Measurements from ENCODE around the gene EHMT1.

The EHMT1 gene

DNA sequence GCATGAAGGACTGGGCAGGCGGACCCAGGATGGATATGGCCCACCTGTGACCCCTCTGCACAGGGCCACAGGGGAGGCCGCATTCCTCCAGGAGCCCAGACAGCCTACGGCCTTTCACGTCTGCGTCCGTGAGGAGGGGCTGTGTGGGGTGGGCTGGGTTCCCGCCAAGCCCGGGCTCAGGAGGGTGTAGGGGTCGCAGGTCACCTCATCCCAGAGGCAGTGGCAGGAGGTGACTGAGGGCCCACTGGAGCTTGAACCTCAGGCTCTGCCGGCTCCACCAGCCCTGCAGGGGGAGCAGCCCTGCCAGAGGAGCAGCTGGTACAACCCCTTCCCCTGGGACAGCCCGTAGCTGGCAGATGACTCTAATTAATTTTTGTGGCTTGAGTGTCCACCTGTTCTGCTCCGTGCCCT lies 218.0 kb downstream of the EHMT1 start:
- Mint-ChIP-seq H3K9me3 (peaks cover 12% of the 10 kb centered on the region), H3K4me1 (no peaks in the 10 kb centered on the region), H3K4me3 (no peak overlapping the region), H3K27me3 (ENCODE audit: low read depth) (no peaks in the 10 kb centered on the region), H3K36me3 (ENCODE audit: low read depth) (peaks cover 41% of the 10 kb centered on the region), H3K27ac (no peak overlapping the region)
- no peak for TF ChIP-seq CTCF (IDR thresholded peaks at IDR 0.05; ENCODE audit: unreplicated experiment in 3 of 3)

- Mint-ChIP-seq H3K36me3 (ENCODE audit: low read depth) (peaks cover 39% of the 10 kb centered on the region), H3K9me3 (peaks cover 12% of the 10 kb centered on the region), H3K4me3 (no peak overlapping the region), H3K27me3 (ENCODE audit: low read depth) (no peaks in the 10 kb centered on the region), H3K27ac (no peak overlapping the region), H3K4me1 (no peaks in the 10 kb centered on the region)
- no peak for TF ChIP-seq CTCF (IDR thresholded peaks at IDR 0.05; ENCODE audit: unreplicated experiment in 3 of 3)
These were observed 218.8 kb downstream of the EHMT1 start for GRCh38 chr9:137837345-137838278.

GRCh38 chr9:137838576-137838975 lies 219.8 kb downstream of the EHMT1 start:
- Mint-ChIP-seq H3K9me3 (peaks cover 16% of the 10 kb centered on the region), H3K27me3 (ENCODE audit: low read depth) (no peaks in the 10 kb centered on the region), H3K4me3 (no peak overlapping the region), H3K4me1 (no peaks in the 10 kb centered on the region), H3K27ac (no peak overlapping the region), H3K36me3 (ENCODE audit: low read depth) (peaks cover 37% of the 10 kb centered on the region)
- TF ChIP-seq CTCF (IDR thresholded peaks at IDR 0.05; ENCODE audit: unreplicated experiment in 3 of 3), result no peak

DNA sequence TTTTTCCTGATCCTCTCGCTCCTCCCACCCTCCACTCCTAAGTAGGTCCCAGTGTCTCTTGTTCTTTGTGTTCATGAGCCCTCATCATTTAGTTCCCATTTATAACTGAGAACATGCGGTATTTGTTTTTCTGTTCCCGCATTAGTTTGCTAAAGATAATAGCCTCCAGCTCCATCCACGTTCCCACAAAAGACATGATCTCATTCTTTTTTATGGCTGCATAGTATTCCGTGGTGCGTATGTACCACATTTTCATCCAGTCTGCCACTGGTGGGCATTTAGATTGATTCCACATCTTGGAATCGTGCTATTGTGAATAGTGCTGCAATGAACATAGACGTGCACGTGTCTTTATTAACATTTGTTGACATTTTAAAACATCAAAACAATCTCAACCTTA lies 224.6 kb downstream of the EHMT1 start:
- no peaks in the 10 kb centered on the region for H3K4me1 Mint-ChIP-seq
- no peak overlapping the region for H3K27ac Mint-ChIP-seq
- peaks cover 20% of the 10 kb centered on the region for H3K9me3 Mint-ChIP-seq
- H3K4me3 Mint-ChIP-seq, result no peak overlapping the region
- no peaks in the 10 kb centered on the region for H3K27me3 Mint-ChIP-seq (ENCODE audit: low read depth)
- TF ChIP-seq CTCF (IDR thresholded peaks at IDR 0.05; ENCODE audit: unreplicated experiment in 3 of 3), result no peak
- H3K36me3 Mint-ChIP-seq (ENCODE audit: low read depth), result peaks cover 31% of the 10 kb centered on the region

GRCh38 chr9:137851516-137852267 lies 232.9 kb downstream of the EHMT1 start:
- no peak for TF ChIP-seq CTCF (IDR thresholded peaks at IDR 0.05; ENCODE audit: unreplicated experiment in 3 of 3)
- Mint-ChIP-seq H3K9me3 (peaks cover 28% of the 10 kb centered on the region), H3K27ac (no peak overlapping the region), H3K4me3 (no peak overlapping the region), H3K27me3 (ENCODE audit: low read depth) (peaks cover 4% of the 10 kb centered on the region), H3K4me1 (no peaks in the 10 kb centered on the region), H3K36me3 (ENCODE audit: low read depth) (peaks cover 6% of the 10 kb centered on the region)
